HG03025 (cell line): ENCODE data around the gene NPHP4.

ENCODE experiments used
- ATAC-seq: cut with Tn5 transposase; IDR thresholded peaks from one replicate; pipeline ENCODE4 v1.9.1; 2021; ENCODE audit warnings: mild to moderate bottlenecking, moderate library complexity; ENCODE audit not compliant: unreplicated experiment, low FRiP score

Gene NPHP4

GRCh38 chr1:5844442-5844841, 147.8 kb downstream of the NPHP4 start:
- no peak for ATAC-seq

GRCh38 chr1:5843521-5844096, 148.6 kb downstream of the NPHP4 start:
- no peak for ATAC-seq

- no peak for ATAC-seq
These were observed 149.5 kb downstream of the NPHP4 start for GRCh38 chr1:5842679-5843078.

GRCh38 chr1:5840551-5841001, 151.6 kb downstream of the NPHP4 start:
- ATAC-seq, result no peak

- no peak for ATAC-seq
These were observed 152.2 kb downstream of the NPHP4 start for GRCh38 chr1:5839881-5840550.

- no peak for ATAC-seq
These were observed 152.9 kb downstream of the NPHP4 start for GRCh38 chr1:5839161-5839880.

- no peak for ATAC-seq
These were observed 154.1 kb downstream of the NPHP4 start for GRCh38 chr1:5837976-5838653.

- no peak for ATAC-seq
These were observed 155.3 kb downstream of the NPHP4 start for GRCh38 chr1:5836776-5837440.

GRCh38 chr1:5835179-5835562, 157.1 kb downstream of the NPHP4 start:
- no peak for ATAC-seq

GRCh38 chr1:5834477-5835178, 157.6 kb downstream of the NPHP4 start:
- ATAC-seq, result no peak

GRCh38 chr1:5833911-5834310, 158.3 kb downstream of the NPHP4 start:
- no peak for ATAC-seq

GRCh38 chr1:5832916-5833895, 159.0 kb downstream of the NPHP4 start:
- ATAC-seq, result no peak

GRCh38 chr1:5831600-5832335, 160.5 kb downstream of the NPHP4 start:
- no peak for ATAC-seq

- ATAC-seq, result no peak
These were observed 161.2 kb downstream of the NPHP4 start for GRCh38 chr1:5830771-5831599.

- ATAC-seq, result no peak
These were observed 162.8 kb downstream of the NPHP4 start for GRCh38 chr1:5829414-5829813.

GRCh38 chr1:5828308-5828935, 163.8 kb downstream of the NPHP4 start:
- no peak for ATAC-seq

GRCh38 chr1:5827516-5827915, 164.7 kb downstream of the NPHP4 start:
- no peak for ATAC-seq
